Measurements from ENCODE around the gene PHOSPHO1. TPM values are rescaled to one million over a fixed set of nuclear protein-coding genes. Genes with fewer than 3 reads are reported as not detected.

The PHOSPHO1 gene
- total RNA-seq, 2 experiments from 2014 or later: not detected

DNA sequence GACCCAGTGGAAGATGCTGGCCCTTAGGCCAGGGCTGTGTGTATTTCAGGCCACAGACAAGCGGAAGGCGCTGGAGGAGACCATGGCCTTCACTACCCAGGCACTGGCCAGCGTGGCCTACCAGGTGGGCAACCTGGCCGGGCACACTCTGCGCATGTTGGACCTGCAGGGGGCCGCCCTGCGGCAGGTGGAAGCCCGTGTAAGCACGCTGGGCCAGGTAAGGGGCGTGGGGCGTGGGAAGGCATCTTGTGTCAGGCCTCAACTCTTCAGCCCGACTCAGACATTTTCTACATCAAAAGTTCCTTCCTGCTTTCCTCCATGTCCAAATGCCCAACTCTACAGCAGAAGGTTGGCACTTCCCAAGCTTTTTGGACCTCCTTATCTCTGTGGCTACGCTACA, 14.1 kb downstream of the PHOSPHO1 start:
- intact Hi-C loops (cut with micrococcal nuclease; ENCODE audit: unreplicated experiment): loop anchor here (10.0 kb wide), 2 partner anchors 458 to 528 kb away; partner anchors contain the start of gene SPOP
- Histone ChIP-seq H3K36me3 (ENCODE audit: insufficient read depth, low read length) (peaks cover 60% of the 10 kb centered on the region), H3K79me2 (ENCODE audit: insufficient read depth, low read depth, low read length) (peaks cover 42% of the 10 kb centered on the region), H3K9me3 (ENCODE audit: low read length) (no peaks in the 10 kb centered on the region), H3K4me2 (ENCODE audit: low read length) (peak overlapping the region; percentile 95), H3K9me2 (ENCODE audit: insufficient read depth, low read length) (no peaks in the 10 kb centered on the region), H2AFZ (ENCODE audit: low read length) (no peak overlapping the region), H3K4me3 (ENCODE audit: low read depth, low read length, poor library complexity, severe bottlenecking) (peak overlapping the region; percentile 22), H3K4me1 (ENCODE audit: insufficient read depth, low read length, poor library complexity, severe bottlenecking) (peaks cover 78% of the 10 kb centered on the region), H4K20me1 (ENCODE audit: insufficient read depth, low read length) (peaks cover 5% of the 10 kb centered on the region; the same call in 1 of the 2 replicates), H3K27ac (ENCODE audit: low read depth, low read length, poor library complexity, severe bottlenecking) (peak overlapping the region; percentile 51)
- no TSS peak for BruUV-seq (replicated peaks)
- ChIA-PET POLR2A (interaction anchor here (1.8 to 6.5 kb wide), 2 partner anchors 16 to 23 kb away, joined by 4 to 45 read pairs; no protein-coding TSS in a partner anchor), CTCF (ENCODE audit: unreplicated experiment) (no interaction called here)
- DNase-seq (ENCODE audit: low spot score): no peak
- no peak for TF ChIP-seq EZH2phosphoT487 (IDR thresholded peaks at IDR 0.05; ENCODE audit: borderline replicate concordance, low read depth, low read length)
- TF ChIP-seq, protein P1, sequence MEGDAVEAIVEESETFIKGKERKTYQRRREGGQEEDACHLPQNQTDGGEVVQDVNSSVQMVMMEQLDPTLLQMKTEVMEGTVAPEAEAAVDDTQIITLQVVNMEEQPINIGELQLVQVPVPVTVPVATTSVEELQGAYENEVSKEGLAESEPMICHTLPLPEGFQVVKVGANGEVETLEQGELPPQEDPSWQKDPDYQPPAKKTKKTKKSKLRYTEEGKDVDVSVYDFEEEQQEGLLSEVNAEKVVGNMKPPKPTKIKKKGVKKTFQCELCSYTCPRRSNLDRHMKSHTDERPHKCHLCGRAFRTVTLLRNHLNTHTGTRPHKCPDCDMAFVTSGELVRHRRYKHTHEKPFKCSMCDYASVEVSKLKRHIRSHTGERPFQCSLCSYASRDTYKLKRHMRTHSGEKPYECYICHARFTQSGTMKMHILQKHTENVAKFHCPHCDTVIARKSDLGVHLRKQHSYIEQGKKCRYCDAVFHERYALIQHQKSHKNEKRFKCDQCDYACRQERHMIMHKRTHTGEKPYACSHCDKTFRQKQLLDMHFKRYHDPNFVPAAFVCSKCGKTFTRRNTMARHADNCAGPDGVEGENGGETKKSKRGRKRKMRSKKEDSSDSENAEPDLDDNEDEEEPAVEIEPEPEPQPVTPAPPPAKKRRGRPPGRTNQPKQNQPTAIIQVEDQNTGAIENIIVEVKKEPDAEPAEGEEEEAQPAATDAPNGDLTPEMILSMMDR (conservative IDR thresholded peaks at IDR 0.05; ENCODE audit: low read length): no peak

DNA sequence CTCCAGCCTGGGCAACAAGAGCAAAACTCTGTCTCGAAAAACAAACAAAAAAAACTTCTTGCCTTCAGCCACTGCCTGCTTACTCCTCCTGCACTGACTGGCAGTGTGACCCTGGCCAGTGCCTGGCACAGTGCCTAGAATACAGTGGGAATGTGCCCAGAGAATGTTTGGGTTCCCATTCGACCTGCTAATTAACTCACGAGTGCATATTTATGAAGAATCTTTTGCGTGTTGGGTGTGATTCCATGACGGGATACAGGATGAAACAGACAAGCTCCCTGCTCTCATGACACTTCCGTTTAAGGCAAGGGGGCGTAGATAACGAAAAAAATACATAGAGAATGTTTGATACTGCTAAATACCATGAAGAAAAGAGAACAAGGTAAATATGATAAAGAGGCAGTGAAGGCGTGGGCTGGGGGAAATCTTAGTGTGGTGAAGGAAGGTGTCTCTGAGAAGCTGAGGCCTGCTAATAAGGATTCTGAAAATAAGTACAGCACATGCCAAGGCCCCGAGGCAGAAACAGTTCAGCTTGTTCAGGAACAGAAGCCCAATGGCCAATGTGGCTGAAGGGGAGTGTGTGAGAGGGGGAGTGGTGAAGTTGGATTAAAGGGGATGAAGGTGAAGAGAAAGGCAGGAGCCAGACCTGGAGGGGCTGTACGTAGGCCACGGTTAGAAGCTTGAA, 15.8 kb downstream of the PHOSPHO1 start:
- CTCF ChIA-PET (ENCODE audit: unreplicated experiment): no interaction called here
- no peak for TF ChIP-seq EZH2phosphoT487 (IDR thresholded peaks at IDR 0.05; ENCODE audit: borderline replicate concordance, low read depth, low read length)
- H3K9me2 ChIP-seq (ENCODE audit: insufficient read depth, low read length): no peaks in the 10 kb centered on the region
- H3K9me3 ChIP-seq (ENCODE audit: low read length): no peaks in the 10 kb centered on the region
- H2AFZ ChIP-seq (ENCODE audit: low read length): no peak overlapping the region
- H3K79me2 ChIP-seq (ENCODE audit: insufficient read depth, low read depth, low read length): peaks cover 59% of the 10 kb centered on the region
- H3K4me3 ChIP-seq (ENCODE audit: low read depth, low read length, poor library complexity, severe bottlenecking): peak overlapping the region; percentile 82
- intact Hi-C loops (cut with micrococcal nuclease; ENCODE audit: unreplicated experiment): loop anchor here (10.0 kb wide), 2 partner anchors 460 to 530 kb away; partner anchors contain the start of gene SPOP
- no TSS peak for BruUV-seq (replicated peaks)
- peak overlapping the region; percentile 95 for H3K4me2 ChIP-seq (ENCODE audit: low read length)
- peaks cover 50% of the 10 kb centered on the region for H3K36me3 ChIP-seq (ENCODE audit: insufficient read depth, low read length)
- POLR2A ChIA-PET: interaction anchor here (0.6 to 6.5 kb wide), 4 partner anchors 10 to 395 kb away, joined by 3 to 45 read pairs (median 3); no protein-coding TSS in a partner anchor
- H4K20me1 ChIP-seq (ENCODE audit: insufficient read depth, low read length): peaks cover 5% of the 10 kb centered on the region; the same call in 1 of the 2 replicates
- H3K27ac ChIP-seq (ENCODE audit: low read depth, low read length, poor library complexity, severe bottlenecking): peak overlapping the region; percentile 92
- DNase-seq (ENCODE audit: low spot score): no peak
- H3K4me1 ChIP-seq (ENCODE audit: insufficient read depth, low read length, poor library complexity, severe bottlenecking): peaks cover 82% of the 10 kb centered on the region

GRCh38 chr17:49213847-49214246, 16.7 kb downstream of the PHOSPHO1 start:
- peaks cover 63% of the 10 kb centered on the region for H3K79me2 ChIP-seq (ENCODE audit: insufficient read depth, low read depth, low read length)

More at GRCh38 chr17:49213847-49214246, 16.7 kb downstream of the PHOSPHO1 start:
- Histone ChIP-seq H3K4me1 (ENCODE audit: insufficient read depth, low read length, poor library complexity, severe bottlenecking) (peaks cover 82% of the 10 kb centered on the region), H3K9me2 (ENCODE audit: insufficient read depth, low read length) (no peaks in the 10 kb centered on the region), H3K9me3 (ENCODE audit: low read length) (no peaks in the 10 kb centered on the region), H2AFZ (ENCODE audit: low read length) (no peak overlapping the region), H3K4me2 (ENCODE audit: low read length) (peak overlapping the region; percentile 95), H3K36me3 (ENCODE audit: insufficient read depth, low read length) (peaks cover 40% of the 10 kb centered on the region), H3K4me3 (ENCODE audit: low read depth, low read length, poor library complexity, severe bottlenecking) (peak overlapping the region; percentile 82), H3K27ac (ENCODE audit: low read depth, low read length, poor library complexity, severe bottlenecking) (peak overlapping the region; percentile 92), H4K20me1 (ENCODE audit: insufficient read depth, low read length) (peaks cover 5% of the 10 kb centered on the region; the same call in 1 of the 2 replicates)
- no peak for DNase-seq (ENCODE audit: low spot score)
- intact Hi-C loops (cut with micrococcal nuclease; ENCODE audit: unreplicated experiment): loop anchor here (10.0 kb wide), 2 partner anchors 461 to 531 kb away; partner anchors contain the start of gene SPOP
- ChIA-PET POLR2A (interaction anchor here (1.2 to 6.5 kb wide), 2 partner anchors 21 to 174 kb away, joined by 3 to 45 read pairs; no protein-coding TSS in a partner anchor), CTCF (ENCODE audit: unreplicated experiment) (no interaction called here)
- no peak for TF ChIP-seq EZH2phosphoT487 (IDR thresholded peaks at IDR 0.05; ENCODE audit: borderline replicate concordance, low read depth, low read length)
- TF ChIP-seq, protein P1 (conservative IDR thresholded peaks at IDR 0.05; ENCODE audit: low read length): no peak
- no TSS peak for BruUV-seq (replicated peaks)
